Endothelial cell of umbilical vein (primary cell): Measurements from ENCODE around the gene SLC35A2. TPM values are rescaled to one million over a fixed set of nuclear protein-coding genes. Genes with fewer than 3 reads are reported as not detected.

Source experiments
- BruUV-seq: library from RNA; stranded (reverse); fragments of 400-500 nt; replicated peaks from 2 replicates; lab custom pipeline; 2021; lab: Mats Ljungman, UMichigan
- CTCF ChIA-PET: fragments of 300-600, 350-600 bp; sonication (Branson Sonifier 250); formaldehyde crosslinking; loops from one replicate; lab custom pipeline; 2021; ENCODE audit warnings: antibody characterized with exemption, inconsistent platforms; lab: Charles Lee
- POLR2A ChIA-PET: fragments of 300-600, 350-600 bp; sonication (Branson Sonifier 250); formaldehyde crosslinking; loops from one replicate; lab custom pipeline; 2021; ENCODE audit warnings: antibody characterized with exemption, inconsistent platforms; lab: Charles Lee
- DNase-seq: peaks from one replicate; pipeline ENCODE4 v3.0.0-alpha.2; 2011; ENCODE audit warnings: low read depth, low spot score
- FAIRE-seq: peaks from 2 replicates; lab custom pipeline; 2011; peaks lifted over from hg19 to GRCh38; lab: Jason Lieb, UNC
- H2AFZ ChIP-seq: 2 replicates; pipeline ENCODE4 v1.6.0; 2012; ENCODE audit warnings: low read depth, low read length, control low read depth, inconsistent platforms
- H3K27ac ChIP-seq: 2 replicates; pipeline ENCODE4 v1.5.1; 2011; ENCODE audit warnings: low read depth, mild to moderate bottlenecking, control low read depth, low read length, moderate library complexity; ENCODE audit not compliant: insufficient read depth
- H3K27me3 ChIP-seq, 2 experiments: 2 replicates each; pipeline versions ENCODE4 v1.6.0 to v1.6.1; 2011; ENCODE audit warnings: low read length in 2 of 2, mixed read lengths in 1 of 2; ENCODE audit not compliant: control insufficient read depth in 2 of 2, insufficient read depth in 2 of 2
- H3K36me3 ChIP-seq, 2 experiments: 2 replicates in 1 of 2; 3 replicates in 1 of 2; pipeline ENCODE4 v1.5.1; 2011; ENCODE audit warnings: low read length in 2 of 2, mild to moderate bottlenecking in 1 of 2, moderate library complexity in 1 of 2; ENCODE audit not compliant: control insufficient read depth in 2 of 2, insufficient read depth in 2 of 2; ENCODE audit errors: extremely low read depth in 1 of 2
- H3K4me1 ChIP-seq: 3 replicates; pipeline ENCODE4 v1.5.1; 2011; ENCODE audit warnings: mild to moderate bottlenecking, low read length; ENCODE audit not compliant: control insufficient read depth, insufficient read depth; ENCODE audit errors: extremely low read depth
- H3K4me2 ChIP-seq: 2 replicates; pipeline ENCODE4 v1.6.1; 2011; ENCODE audit warnings: low read length, control low read depth, mixed read lengths; ENCODE audit not compliant: insufficient read depth
- H3K4me3 ChIP-seq, 3 experiments: fragments of 200-600 bp in 1 of 3; sonication (generic), shearing (Covaris generic) in 1 of 3; replicated peaks in 1 of 3; 2 replicates each; pipeline ENCODE4 v1.5.1; 2011 to 2016; ENCODE audit warnings: control low read depth in 3 of 3, low read length in 3 of 3, mild to moderate bottlenecking in 2 of 3, inconsistent platforms in 1 of 3, low read depth in 1 of 3, moderate library complexity in 1 of 3; ENCODE audit not compliant: insufficient read depth in 1 of 3
- H3K79me2 ChIP-seq: 2 replicates; pipeline ENCODE4 v1.6.0; 2012; ENCODE audit warnings: low read length, inconsistent platforms; ENCODE audit not compliant: control insufficient read depth, insufficient read depth
- H3K9ac ChIP-seq: replicated peaks from 2 replicates; pipeline ENCODE3; 2011; ENCODE audit warnings: low read length, control low read depth; ENCODE audit not compliant: insufficient read depth; ENCODE audit errors: extremely low read depth
- H3K9me1 ChIP-seq: replicated peaks from 3 replicates; pipeline ENCODE4 v1.6.0; 2011; ENCODE audit warnings: mild to moderate bottlenecking, low read length; ENCODE audit not compliant: control insufficient read depth, insufficient read depth; ENCODE audit errors: extremely low read depth
- H3K9me3 ChIP-seq: replicated peaks from 2 replicates; pipeline ENCODE4 v1.5.1; 2012; ENCODE audit warnings: low read length, inconsistent platforms; ENCODE audit not compliant: control insufficient read depth, insufficient read depth
- H4K20me1 ChIP-seq: replicated peaks from 2 replicates; pipeline ENCODE3; 2011; ENCODE audit warnings: mild to moderate bottlenecking, low read length; ENCODE audit not compliant: control insufficient read depth, insufficient read depth; ENCODE audit errors: extremely low read depth
- EZH2 ChIP-seq: IDR thresholded peaks from 2 replicates; pipeline ENCODE4 v1.6.1; 2012; ENCODE audit warnings: borderline replicate concordance, low read depth, mild to moderate bottlenecking, moderate library complexity, low read length, inconsistent platforms; ENCODE audit not compliant: severe bottlenecking
- FOS ChIP-seq: IDR thresholded peaks from 2 replicates; pipeline ENCODE4 v1.6.1; 2011; ENCODE audit warnings: mild to moderate bottlenecking, low read length, moderate library complexity, borderline replicate concordance; ENCODE audit not compliant: insufficient read depth
- JUN ChIP-seq: IDR thresholded peaks from 2 replicates; pipeline ENCODE4 v1.6.1; 2011; ENCODE audit warnings: borderline replicate concordance, low read depth; ENCODE audit not compliant: insufficient read length, insufficient read depth
- MYC ChIP-seq: IDR thresholded peaks from one replicate; pipeline ENCODE4 v1.6.1; 2011; ENCODE audit warnings: mild to moderate bottlenecking, low read depth, low read length
- POLR2A ChIP-seq: IDR thresholded peaks from 2 replicates; pipeline ENCODE4 v1.6.1; 2012; ENCODE audit warnings: low read depth, mild to moderate bottlenecking, control low read depth, low read length
- POLR2AphosphoS5 ChIP-seq: IDR thresholded peaks from 2 replicates; pipeline ENCODE4 v1.6.1; 2012; ENCODE audit warnings: low read depth, mild to moderate bottlenecking, control low read depth, low read length, moderate library complexity; ENCODE audit not compliant: insufficient read depth
- dilution Hi-C: fragments of 300-500 bp; cut with MboI; formaldehyde crosslinking; loops from one replicate; pipeline ENCODE4 v1.15.0; 2019; ENCODE audit warnings: low sequenced_read_pairs; ENCODE audit not compliant: extremely low pct_ligation_motif_present
- intact Hi-C: fragments of 100-400 bp; cut with micrococcal nuclease; formaldehyde crosslinking; loops from one replicate; pipeline ENCODE4 v1.10.0; 2022
- polyA plus RNA-seq, 4 experiments: library from polyadenylated mRNA; depleted of rRNA in 3 of 4; stranded (reverse) in 3 of 4; unstranded in 1 of 4; fragments of >200 nt; gene quantifications; 2 replicates each; pipeline versions ENCODE4 v1.2.1 to v1.2.3, GENCODE V29; 2011 to 2012; ENCODE audit warnings: missing spikeins in 1 of 4
- total RNA-seq: library from RNA; stranded (reverse); gene quantifications from 2 replicates; pipeline ENCODE4 v1.2.3, GENCODE V29; 2021
- TF ChIP-seq, protein P1 (sequence below), 2 donors: IDR thresholded peaks; 1 replicate in 1 of 2; 2 replicates in 1 of 2; pipeline ENCODE4 v1.5.1; 2011; ENCODE audit warnings: low read length in 2 of 2, mild to moderate bottlenecking in 2 of 2, moderate library complexity in 2 of 2, control low read depth in 1 of 2, inconsistent platforms in 1 of 2, low read depth in 1 of 2; ENCODE audit not compliant: insufficient read depth in 1 of 2; ENCODE audit errors: extremely low read depth in 1 of 2
- TF ChIP-seq, protein P2 (sequence below): IDR thresholded peaks from 2 replicates; pipeline ENCODE4 v1.6.1; 2011; ENCODE audit not compliant: insufficient read depth, insufficient read length

SLC35A2 gene
- total and polyA plus RNA-seq, 2 donors (not counting 3 experiments of a cell fraction or from before 2014, with no cell fraction given): 31.4 to 64.5 TPM

- DNase-seq (no peak), FAIRE-seq (no peak)
- CTCF ChIA-PET: no interaction called here
- intact Hi-C loops: no loop called here
- POLR2A ChIA-PET: no interaction called here
- peaks cover 0 to 10% of the 10 kb centered on the region in 2 experiments for H3K36me3 ChIP-seq
- H3K9me3 ChIP-seq: no peaks in the 10 kb centered on the region
- H3K4me3 ChIP-seq: no peak overlapping the region
- H3K4me1 ChIP-seq: peaks cover 1% of the 10 kb centered on the region
- no peaks in the 10 kb centered on the region for H3K9me1 ChIP-seq
- H3K79me2 ChIP-seq: peaks cover 7% of the 10 kb centered on the region
- TF ChIP-seq FOS (no peak), MYC (no peak), POLR2A (no peak), POLR2AphosphoS5 (no peak), EZH2 (no peak), JUN (no peak)
- TF ChIP-seq, protein P1, sequence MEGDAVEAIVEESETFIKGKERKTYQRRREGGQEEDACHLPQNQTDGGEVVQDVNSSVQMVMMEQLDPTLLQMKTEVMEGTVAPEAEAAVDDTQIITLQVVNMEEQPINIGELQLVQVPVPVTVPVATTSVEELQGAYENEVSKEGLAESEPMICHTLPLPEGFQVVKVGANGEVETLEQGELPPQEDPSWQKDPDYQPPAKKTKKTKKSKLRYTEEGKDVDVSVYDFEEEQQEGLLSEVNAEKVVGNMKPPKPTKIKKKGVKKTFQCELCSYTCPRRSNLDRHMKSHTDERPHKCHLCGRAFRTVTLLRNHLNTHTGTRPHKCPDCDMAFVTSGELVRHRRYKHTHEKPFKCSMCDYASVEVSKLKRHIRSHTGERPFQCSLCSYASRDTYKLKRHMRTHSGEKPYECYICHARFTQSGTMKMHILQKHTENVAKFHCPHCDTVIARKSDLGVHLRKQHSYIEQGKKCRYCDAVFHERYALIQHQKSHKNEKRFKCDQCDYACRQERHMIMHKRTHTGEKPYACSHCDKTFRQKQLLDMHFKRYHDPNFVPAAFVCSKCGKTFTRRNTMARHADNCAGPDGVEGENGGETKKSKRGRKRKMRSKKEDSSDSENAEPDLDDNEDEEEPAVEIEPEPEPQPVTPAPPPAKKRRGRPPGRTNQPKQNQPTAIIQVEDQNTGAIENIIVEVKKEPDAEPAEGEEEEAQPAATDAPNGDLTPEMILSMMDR (IDR thresholded peaks at IDR 0.05; ENCODE audit: extremely low read depth in 1 of 2, insufficient read depth in 1 of 2, low read depth in 1 of 2, low read length in 2 of 2): no peak
- TF ChIP-seq, protein P2, sequence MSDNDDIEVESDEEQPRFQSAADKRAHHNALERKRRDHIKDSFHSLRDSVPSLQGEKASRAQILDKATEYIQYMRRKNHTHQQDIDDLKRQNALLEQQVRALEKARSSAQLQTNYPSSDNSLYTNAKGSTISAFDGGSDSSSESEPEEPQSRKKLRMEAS: no peak
- H3K27ac ChIP-seq: no peak overlapping the region
- no TSS peak for BruUV-seq
- no peak overlapping the region for H3K4me2 ChIP-seq
- no peaks in the 10 kb centered on the region for H3K27me3 ChIP-seq
- H4K20me1 ChIP-seq: no peaks in the 10 kb centered on the region
- no peak overlapping the region for H2AFZ ChIP-seq
- dilution Hi-C loops: no loop called here
- no peak overlapping the region for H3K9ac ChIP-seq
These were observed 6.2 kb downstream of the SLC35A2 start for GRCh38 chrX:48905090-48905790.
